Measurements from ENCODE around the gene VTI1A. TPM values are rescaled to one million over a fixed set of nuclear protein-coding genes. Genes with fewer than 3 reads are reported as not detected.
A peak's percentile ranks its signal among the peaks of the same experiment; 100 is the strongest.

Gene VTI1A
- total RNA-seq, 1 experiment from 2014 or later, result 22.0 TPM

- no peak for DNase-seq
- H4K20me1 ChIP-seq (ENCODE audit: control insufficient read depth, insufficient read depth, insufficient read length), result no peaks in the 10 kb centered on the region
- H3K79me1 ChIP-seq (ENCODE audit: insufficient read depth, low read depth, low read length, poor library complexity, severe bottlenecking), result no peaks in the 10 kb centered on the region
Measured at GRCh38 chr10:112839928-112840654, 393.1 kb downstream of the VTI1A start.

More at GRCh38 chr10:112839928-112840654, 393.1 kb downstream of the VTI1A start:
- Histone ChIP-seq H4K5ac (ENCODE audit: insufficient read length, low read depth, low read length) (no peak overlapping the region), H2AFZ (ENCODE audit: low read length) (no peak overlapping the region), H2BK12ac (ENCODE audit: insufficient read length, low read depth, low read length) (no peak overlapping the region), H3K9me3 (ENCODE audit: control insufficient read depth, low read depth, low read length) (no peaks in the 10 kb centered on the region), H2BK20ac (ENCODE audit: low read depth, low read length, poor library complexity, severe bottlenecking) (no peak overlapping the region), H4K91ac (ENCODE audit: insufficient read length, low read depth, low read length) (no peak overlapping the region), H3K4ac (ENCODE audit: low read depth, low read length) (no peak overlapping the region), H3T11ph (ENCODE audit: low read length) (no peak overlapping the region), H3K79me2 (ENCODE audit: insufficient read depth, low read length) (no peaks in the 10 kb centered on the region), H2AK5ac (ENCODE audit: insufficient read length, low read length) (no peak overlapping the region), H3K4me2 (ENCODE audit: insufficient read depth, insufficient read length, low read length) (no peak overlapping the region), H2BK120ac (ENCODE audit: low read depth, low read length, poor library complexity, severe bottlenecking) (no peak overlapping the region), H2BK5ac (ENCODE audit: insufficient read length, low read length) (no peak overlapping the region), H3K9ac (ENCODE audit: extremely low read depth, insufficient read length, low read length) (no peak overlapping the region), H2BK15ac (ENCODE audit: low read depth, low read length) (no peak overlapping the region), H3K18ac (ENCODE audit: insufficient read length, low read depth, low read length) (no peak overlapping the region), H3K27me3 (ENCODE audit: insufficient read depth, low read length) (no peaks in the 10 kb centered on the region), H3K4me1 (ENCODE audit: insufficient read depth, low read length) (peaks cover 5% of the 10 kb centered on the region; the same call in 1 of the 2 replicates), H3K56ac (ENCODE audit: insufficient read length, low read depth, low read length) (no peak overlapping the region), H4K8ac (replicated peaks; ENCODE audit: insufficient read length, low read depth, low read length) (no peak overlapping the region), H3K23me2 (ENCODE audit: insufficient read length, low read depth, low read length, poor library complexity, severe bottlenecking) (no peaks in the 10 kb centered on the region), H3K27ac (ENCODE audit: insufficient read length, low read depth, low read length) (no peak overlapping the region), H3K23ac (ENCODE audit: insufficient read length, low read depth, low read length) (no peak overlapping the region), H3K14ac (ENCODE audit: insufficient read depth, low read length) (no peak overlapping the region)
- peaks cover 5% of the 10 kb centered on the region for H3K27me3 Mint-ChIP-seq (ENCODE audit: low read depth)
- H3K9me3 Mint-ChIP-seq, result peaks cover 6 to 11% of the 10 kb centered on the region in 2 experiments; a peak in 4 of 5 replicates
- peaks cover 2 to 12% (median 9%) of the 10 kb centered on the region in 3 experiments; a peak in 4 of 7 replicates for H3K36me3 Mint-ChIP-seq (ENCODE audit: insufficient read depth in 1 of 3, low read depth in 3 of 3)
- TF ChIP-seq CTCF (conservative IDR thresholded peaks at IDR 0.05), result no peak
- H3K4me3 Mint-ChIP-seq, result peak overlapping the region in 1 of 2 experiments; percentile 35; a peak in 1 of 5 replicates
- WGBS (ENCODE audit: extremely low coverage, insufficient read length, low lambda C conversion rate), result no CpG with 5 or more reads among the region's 5 CpGs
- H3K4me1 Mint-ChIP-seq, result peaks cover 36 to 49% of the 10 kb centered on the region in 2 experiments
- no peak overlapping the region for H3K27ac Mint-ChIP-seq

Data from H9 (cell line).